DMS53 treated with DMSO at 0.1 percent for 48 hours (cell line): ENCODE measurements around the gene FAM184B.
"Not testable (repeated sequence)": the region's sequence is repeated elsewhere in the genome, so short reads cannot be mapped to it uniquely, and the experiment has no call there.

ENCODE experiments used
- DNase-seq: peaks from one replicate; lab custom pipeline; 2025; ENCODE audit not compliant: unreplicated experiment; lab: John Stamatoyannopoulos, UW

Gene FAM184B

DNA sequence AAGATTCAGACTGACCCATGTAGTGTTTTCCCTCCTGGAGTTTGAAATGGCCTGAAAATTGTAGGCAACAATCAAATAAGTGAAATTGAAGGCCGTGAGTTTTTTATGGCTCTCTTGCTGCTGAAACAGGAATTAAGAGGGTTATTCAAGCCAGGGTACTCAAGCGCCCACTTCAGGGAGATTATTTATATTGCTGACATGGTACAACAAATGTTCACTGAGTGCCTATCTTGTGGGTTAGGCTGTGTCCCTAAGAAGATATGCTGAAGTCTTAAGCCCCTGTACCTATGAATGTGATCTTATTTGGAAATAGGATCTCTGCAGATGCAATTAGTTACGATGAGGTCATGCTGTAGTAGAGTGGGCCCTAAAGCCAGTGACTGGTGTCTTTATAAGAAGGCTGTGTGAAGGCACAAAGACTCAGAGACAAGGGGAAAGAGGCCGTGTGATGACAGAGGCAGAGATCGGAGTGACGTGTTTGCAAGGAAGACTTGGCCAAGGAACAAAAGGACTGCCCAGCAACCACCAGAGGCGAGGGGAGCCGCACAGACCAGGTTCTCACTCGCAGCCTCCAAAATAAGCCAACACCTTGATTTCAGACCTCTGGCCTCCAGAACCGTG is 94.1 kb downstream of the FAM184B start:
- DNase-seq, result no peak

DNA sequence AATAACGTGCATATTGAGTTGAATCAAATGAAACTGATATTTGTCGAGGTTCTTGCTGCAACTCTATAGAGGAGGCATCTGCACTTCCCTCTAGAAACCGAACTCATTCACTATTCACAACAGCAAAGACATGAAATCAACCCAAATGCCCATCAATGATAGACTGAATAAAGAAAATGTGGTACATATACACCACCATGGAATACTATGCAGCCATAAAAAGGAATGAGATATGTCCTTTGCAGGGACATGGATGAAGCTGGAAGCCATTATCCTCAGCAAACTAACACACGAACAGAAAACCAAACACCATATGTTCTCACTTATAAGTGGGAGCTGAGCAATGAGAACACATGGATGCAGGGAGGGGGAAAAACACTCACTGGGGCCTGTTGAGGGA is 96.8 kb downstream of the FAM184B start:
- DNase-seq, result not testable (repeated sequence)

DNA sequence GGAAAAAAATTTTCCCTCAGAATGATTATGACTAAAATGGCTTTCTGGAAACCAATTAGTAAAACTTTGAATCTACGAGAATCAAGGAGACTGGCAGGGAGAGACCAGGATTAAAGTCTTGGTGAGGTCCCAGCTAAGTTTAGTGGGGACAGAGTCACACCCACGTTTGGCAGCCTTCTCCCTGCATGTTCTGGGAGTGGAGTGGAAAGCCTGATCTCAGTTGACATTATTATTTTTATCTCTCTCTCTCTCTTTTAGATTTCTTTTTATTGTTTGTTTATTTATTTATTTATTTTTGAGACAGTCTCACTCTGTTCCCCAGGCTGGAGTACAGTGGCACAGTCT is 99.2 kb downstream of the FAM184B start:
- no peak for DNase-seq

DNA sequence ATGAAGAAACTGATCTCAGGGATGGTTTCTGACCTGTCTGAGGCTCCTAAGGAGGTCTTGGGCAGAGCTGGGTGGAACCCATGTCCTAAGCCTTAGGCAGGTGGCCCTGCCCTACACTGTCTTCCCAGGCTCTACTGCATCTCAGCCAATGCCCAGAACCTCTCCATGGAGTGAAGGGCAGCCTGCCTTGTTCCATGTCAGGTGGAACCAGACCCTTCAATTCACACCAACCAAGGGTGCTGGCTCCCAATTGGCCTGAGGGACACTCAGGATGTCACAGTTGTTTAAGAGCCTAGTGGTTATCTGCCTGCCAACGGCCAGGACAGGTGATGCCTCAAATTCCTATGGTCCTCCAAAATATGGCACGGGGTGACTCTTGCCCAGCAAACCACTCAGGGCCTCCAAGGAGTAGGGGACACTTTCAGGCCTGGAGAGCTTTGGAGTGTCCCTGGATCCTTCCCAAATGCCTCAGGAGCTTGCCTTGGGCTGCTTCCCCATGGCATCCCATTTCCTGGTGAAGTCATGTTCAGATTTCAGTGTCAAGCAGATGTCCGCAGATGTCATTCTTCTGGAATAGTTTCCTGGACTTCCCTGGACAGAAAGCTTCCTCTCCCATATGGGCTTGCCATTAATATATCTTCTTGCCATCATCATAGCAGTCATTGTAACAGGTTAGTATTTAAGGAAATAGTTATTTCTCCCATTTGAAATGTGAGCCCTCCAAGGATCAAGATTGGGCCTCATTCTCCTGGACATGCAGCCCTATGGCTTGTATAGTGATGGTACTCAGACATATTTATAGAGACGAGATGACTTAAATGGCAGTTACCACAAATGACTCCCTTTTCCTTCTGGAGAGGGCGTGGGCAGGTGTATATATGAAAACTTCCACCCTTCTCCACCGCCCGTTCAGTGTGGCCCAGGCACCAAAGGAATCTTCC is 99.9 kb downstream of the FAM184B start:
- DNase-seq, result no peak

DNA sequence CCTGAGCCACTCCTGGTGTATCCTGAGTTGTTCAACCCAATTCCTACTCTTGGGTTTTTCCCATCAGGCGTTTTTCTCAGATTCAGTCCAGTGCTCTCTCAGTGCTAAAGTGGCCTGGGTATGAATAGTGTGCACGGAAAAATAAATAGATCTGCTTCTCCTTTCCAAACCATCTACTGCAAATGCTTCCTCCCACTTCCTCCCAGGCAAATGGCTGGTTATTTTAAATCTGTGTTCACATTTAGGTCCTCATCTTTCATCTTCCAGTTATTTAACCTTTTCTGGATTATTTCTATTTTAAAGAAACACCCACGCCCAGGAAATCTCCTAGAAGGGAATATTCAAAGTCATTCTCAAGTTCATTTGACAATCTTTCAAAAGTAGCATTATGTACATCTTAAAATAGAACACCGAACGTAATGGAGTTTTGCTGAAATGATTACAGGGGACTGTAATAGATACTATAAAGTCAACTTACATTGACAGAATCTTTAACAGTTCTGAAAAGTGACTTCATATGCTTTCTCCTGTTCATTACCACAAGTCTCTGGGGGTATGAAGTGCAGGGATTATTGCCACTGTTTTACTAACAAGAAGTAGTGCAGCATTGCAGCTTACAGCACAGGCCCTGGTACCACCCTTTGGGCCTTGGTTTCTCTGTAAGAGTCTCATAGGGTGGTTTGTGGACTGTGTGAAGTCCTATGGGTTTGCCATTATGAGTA is 100.7 kb downstream of the FAM184B start:
- DNase-seq, result no peak

DNA sequence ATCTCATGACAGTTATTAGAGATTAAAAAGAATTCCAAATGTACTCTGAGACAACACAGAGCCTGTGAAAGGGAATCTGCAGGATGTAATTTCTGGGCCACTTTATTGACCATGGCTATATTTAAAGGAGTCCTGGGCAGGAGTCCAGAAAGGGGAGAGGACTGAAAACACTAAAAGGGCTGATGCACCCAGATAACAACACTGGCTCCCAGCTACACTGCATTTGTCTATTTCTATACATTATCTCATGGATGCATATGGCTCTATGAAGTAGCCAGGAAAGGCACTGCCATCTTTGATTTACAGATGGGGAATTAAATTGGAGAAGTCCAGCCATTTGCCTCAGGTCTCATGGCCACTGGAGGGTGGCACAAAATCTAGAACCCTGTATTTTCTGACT is 111.0 kb downstream of the FAM184B start:
- no peak for DNase-seq

DNA sequence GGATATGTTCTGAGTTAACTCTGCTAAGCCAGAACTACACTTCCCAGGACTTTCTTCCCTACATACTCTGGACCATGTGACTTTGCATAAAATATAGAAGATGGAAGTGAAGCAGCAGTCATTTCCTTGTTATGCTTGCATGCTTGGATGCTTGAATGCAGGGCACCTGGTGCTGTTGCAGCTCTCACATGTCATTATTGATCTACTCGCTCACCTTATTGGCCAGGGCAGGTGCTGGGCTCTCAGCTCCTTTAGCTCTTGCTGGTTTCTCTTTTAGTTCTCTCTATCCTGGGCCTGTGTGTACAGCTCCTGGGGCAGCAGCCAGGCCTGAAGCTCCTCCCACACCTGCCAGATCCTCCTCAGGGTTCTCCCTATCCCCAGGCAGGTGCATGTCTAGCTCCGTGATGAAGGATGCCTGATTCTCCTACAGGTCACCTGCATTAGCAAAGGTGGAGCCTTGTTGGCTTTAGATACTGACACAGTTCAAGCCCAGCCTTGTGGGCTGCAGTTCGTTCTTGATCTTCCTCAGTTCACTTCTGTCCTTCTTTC is 113.7 kb downstream of the FAM184B start:
- DNase-seq, result peak; percentile 99

DNA sequence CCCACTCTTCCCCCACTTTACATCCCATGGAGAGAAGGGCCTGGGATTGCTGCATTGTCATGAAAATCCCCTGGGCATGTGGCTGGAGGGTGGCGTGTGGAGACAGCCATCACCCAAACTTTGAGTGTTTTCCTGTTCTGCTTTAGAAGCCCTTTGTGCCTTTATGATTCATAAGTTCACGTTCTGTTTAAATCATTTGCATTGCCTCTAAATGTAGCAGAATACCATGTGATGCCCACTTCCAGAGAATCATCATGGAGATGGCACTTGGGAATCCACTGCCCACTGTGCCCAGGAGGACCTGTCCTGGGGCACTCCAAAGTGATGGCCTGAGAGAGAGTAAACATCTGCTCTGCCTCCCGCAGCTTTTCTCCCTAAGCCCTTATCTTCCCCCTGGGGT is 114.2 kb downstream of the FAM184B start:
- DNase-seq, result no peak

DNA sequence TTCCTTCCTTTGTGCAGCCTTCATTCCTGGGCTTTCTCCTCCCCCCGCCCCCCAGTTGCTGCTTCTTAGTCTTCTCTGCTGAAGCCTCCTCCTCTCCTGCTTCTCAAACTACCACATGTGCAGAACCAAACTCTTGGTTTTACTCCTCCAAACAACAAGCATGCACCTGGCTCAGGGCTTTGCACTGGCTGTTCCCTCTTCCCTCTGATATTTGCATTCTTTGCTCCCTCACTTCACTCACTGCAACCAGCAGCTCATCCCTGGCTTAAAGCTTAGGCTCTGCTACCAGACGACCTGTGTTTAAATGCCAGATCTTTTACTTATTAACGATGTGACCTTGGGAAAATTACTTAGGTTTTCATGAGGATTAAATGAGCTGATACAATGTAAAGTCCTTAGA is 115.6 kb downstream of the FAM184B start:
- no peak for DNase-seq

DNA sequence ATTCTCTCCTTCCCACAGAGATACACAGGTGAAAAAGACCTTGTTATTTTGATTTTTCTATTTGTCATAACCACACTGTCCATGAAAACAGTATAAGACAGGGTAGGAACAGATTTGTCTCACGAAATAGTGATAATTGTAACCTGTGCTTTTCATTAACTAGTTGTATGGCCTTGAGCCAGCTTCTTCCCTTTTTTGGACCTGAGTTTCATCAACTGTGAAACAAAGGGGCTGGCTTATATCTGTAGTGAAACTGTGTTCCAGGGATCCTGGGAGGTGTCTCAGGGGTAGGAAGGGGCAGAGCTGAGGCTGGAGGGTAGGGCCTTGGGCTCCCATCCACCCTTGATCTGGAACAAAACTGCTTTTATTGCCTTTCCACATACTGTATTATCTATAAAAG is 116.1 kb downstream of the FAM184B start:
- DNase-seq, result no peak

DNA sequence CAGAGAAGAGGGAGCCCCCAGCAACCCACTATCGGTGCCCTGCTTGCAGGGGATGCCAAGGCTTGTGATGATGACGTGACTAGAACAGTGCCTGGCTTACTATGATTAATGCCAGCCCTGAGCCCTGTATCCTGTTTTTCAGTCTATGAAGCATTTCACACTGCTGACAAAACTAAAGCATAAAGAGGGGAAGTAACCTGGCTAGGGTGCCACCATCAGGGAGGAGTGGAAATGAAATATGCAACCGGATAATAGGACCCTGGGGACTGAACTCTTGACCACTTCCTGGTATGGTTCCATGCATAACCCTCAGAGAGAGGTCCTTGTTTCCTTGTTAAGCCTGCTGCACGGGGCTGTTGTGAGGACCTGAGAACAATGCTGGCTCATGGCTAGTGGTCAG is 116.7 kb downstream of the FAM184B start:
- no peak for DNase-seq

DNA sequence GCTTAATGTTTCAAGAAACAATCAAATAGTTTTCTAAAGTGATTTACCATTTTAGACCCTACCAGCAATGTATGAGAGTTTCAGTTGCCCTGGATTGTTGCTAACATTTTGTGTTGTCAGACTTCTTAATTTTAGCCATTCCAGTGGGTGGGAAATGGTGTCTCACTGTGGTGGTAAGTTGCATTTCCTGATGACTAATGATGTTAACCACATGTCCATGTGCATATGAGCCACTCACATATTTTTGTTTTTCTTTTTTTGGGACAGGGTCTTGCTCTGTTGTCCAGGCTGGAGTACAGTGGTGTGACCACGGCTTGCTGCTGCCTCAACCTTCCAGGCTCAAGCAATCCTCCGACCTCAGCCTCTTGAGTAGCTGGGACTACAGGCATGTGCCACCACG is 118.7 kb downstream of the FAM184B start:
- no peak for DNase-seq

DNA sequence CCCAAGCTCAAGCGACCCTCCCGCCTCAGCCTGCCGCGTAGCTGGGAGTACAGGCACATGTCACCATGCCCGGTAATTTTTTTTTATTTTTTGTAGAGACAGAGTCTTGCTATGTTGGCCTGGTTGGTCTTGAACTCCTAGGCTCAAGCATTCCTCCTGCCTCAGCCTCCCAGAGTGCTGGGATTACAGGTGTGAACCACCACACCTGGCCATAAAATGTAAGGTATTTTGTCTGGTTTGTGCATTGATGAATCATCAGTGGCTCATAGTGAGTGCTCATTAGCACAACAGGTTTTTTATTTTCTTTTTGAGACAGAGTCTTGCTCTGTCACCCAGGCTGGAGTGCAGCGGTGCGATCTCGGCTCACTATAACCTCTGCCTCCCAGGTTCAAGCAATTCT is 122.2 kb downstream of the FAM184B start:
- not testable (repeated sequence) for DNase-seq

DNA sequence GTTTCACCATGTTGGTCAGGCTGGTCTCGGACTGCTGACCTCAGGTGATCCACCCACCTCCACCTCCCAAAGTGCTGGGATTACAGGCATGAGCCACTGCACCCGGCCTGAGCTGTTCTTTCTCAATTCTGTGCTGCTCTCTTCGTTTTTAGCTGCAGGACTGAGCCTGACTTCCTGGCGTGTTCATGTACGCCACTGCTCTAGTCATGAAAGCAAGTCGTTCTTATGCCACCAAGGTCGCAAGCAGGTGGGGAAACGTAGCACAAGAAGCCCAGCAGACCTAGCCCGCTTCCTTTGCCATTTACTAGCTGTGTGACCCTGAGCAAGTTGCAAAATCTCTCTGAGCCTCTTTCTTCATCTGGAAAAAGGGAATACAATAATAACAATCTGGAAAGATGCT is 123.6 kb downstream of the FAM184B start:
- DNase-seq, result no peak

DNA sequence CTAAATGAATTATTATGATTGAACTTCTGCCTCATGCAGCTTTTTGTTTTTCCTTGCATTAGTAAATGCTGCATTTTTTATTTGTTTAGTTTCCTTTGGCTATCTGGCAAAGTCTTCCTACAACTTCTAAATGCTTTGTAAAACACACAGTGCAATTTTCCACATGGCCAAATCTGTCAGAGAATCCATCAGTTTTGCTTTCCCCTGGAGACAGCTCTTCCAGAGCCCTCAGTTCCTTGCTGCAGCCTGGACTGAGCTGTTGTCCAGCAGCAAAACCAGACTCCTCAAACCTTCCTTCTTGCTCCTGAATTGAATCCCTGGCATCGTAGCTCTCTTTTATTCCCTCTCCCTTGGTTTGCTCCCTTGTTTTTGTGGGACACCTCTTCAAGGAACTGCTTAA is 124.3 kb downstream of the FAM184B start:
- no peak for DNase-seq

DNA sequence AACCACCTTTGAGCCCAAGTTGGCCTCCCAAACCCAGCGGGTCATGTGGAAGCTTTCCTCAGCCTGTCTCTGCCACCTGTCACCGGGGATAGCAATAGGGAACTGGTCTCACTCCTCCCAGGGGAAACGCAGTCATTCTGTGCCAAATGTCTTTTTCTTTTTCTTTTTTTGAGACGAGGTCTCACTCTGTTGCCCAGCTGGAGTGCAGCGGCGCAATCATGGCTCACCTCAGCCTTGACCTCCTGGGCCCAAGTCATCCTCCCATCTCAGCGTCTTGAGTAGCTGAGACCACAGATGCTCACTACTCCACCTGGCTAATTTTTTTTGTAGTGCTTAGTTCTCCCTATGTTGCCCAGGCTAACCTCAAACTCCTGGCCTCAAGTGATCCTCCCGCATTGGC is 126.7 kb downstream of the FAM184B start:
- no peak for DNase-seq

DNA sequence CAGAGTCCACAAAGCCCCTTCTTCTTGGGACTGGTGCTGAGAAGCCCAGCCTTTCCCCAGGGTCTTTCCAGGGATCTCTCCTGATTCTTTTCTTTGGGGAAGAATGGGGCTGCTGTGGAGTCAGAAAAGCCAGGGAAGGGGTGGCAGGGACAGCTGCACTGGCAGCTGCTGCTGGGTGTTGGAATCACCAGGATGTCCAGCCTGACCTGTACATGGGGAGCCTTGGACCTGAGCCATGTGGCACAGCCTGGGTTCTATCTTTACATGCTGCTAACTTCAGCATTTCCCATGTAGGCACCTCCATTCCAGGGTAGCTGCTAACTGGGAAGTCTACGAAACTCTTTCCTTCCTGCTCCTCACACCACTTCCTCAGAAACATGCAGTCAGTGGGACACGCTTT is 131.0 kb downstream of the FAM184B start:
- DNase-seq, result no peak

DNA sequence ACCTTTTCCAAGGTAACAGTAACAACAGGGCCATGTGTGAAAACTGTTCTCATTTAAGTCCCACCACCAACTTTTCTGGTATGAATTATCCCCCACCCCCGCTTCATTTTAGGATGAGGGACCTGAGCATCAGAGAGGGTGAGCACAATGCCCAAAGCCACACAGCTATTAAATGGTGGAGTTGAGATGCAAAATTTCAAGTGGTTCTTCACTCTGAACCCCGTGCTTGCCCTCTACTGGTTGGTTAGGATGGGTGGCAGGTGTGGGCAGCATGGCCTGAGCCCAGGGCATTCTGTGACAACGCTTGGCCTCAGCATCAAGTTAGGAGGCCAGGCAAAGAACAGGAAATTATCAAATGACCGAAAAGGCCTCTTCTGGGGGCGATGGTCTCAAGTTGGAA is 133.5 kb downstream of the FAM184B start:
- no peak for DNase-seq

DNA sequence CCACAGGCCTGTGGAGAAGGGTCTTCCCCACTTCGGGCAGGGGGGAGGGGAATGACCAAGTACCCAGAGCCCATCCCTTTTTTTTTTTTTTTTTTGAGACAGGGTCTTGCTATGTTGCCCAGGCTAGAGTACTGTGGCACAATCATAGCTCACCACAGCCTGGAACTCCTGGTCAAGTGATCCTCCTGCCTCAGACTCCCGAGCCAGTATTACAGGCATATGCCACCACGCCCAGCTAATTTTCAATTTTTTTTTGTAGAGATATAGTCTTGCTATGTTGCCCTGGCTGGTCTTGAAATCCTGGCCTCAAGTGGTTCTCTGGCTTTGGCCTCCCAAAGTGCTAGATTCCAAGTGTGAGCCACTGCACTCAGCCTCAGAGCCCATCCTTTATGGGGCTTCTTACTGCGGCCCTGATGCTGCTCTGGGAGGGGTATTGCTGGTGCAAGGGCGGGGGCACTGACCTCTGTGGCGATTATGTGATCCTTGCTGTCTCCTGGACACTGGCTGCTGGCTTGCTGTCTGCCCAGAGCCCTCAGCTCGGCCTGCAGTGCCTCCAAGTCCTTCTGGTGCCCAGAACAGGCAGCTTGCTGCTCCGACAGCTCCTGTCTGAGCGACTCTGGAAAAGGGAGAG is 134.1 kb downstream of the FAM184B start:
- DNase-seq, result no peak

DNA sequence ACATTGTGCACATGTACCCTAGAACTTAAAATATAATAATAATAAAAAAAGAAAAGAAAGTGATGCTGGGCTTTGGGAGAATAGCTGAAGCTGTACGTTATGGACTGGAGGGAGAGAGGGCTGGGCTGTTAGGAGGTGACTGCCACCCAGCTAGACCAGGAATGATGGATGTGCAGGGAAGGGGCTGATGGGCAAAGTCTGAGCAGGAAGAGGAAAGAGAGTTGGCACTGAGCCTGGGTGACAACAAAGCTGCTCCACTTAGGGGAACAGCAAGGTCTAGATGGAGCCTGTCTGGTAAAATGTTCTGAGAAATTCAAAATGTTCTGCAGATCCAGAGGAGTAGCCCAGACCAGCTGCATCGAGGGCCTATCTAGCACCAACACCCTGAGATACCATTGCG is 134.7 kb downstream of the FAM184B start:
- no peak for DNase-seq

DNA sequence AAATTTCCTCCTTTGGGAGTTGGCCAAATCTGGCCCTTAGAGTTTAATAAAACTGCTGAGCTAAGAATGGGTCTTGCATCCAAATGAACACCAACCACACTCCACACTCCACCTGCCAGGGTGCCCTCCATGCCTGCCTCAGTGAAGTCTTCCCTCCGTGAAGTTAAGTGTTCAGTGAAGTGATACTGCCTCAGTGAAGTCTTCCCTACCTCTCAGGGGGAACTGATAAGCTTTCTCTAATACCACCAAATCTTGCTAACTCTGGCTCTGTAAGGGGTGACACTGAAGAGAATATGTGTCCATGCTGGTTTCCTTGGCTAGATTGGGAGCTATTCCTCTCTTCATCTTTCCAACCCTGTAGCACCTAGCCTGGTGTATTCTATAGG is 139.0 kb downstream of the FAM184B start:
- DNase-seq, result no peak
